Activated CD4-positive, alpha-beta T cell treated with anti-CD3 and anti-CD28 coated beads, Interleukin-2, amount 10 ng/mL, durations not matched to agents 7 days and 5 days (primary cell): ENCODE data around the gene LPIN1. TPM values are rescaled to one million over a fixed set of nuclear protein-coding genes. Genes with fewer than 3 reads are reported as not detected.
"Not testable (repeated sequence)": the region's sequence is repeated elsewhere in the genome, so short reads cannot be mapped to it uniquely, and the experiment has no call there.

ENCODE experiments used
- CTCF ChIA-PET: fragments of 350-600 bp; sonication (Branson Sonifier 250); formaldehyde crosslinking; loops from one replicate; lab custom pipeline; 2021; ENCODE audit warnings: antibody characterized with exemption; lab: Charles Lee
- POLR2A ChIA-PET: fragments of 350-600 bp; sonication (Branson Sonifier 250); formaldehyde crosslinking; loops from one replicate; lab custom pipeline; 2021; ENCODE audit warnings: antibody characterized with exemption; lab: Charles Lee
- DNase-seq: peaks from one replicate; pipeline ENCODE4 v3.0.0-alpha.2; 2020
- H3K27ac Mint-ChIP-seq: one replicate; pipeline ENCODE4 v1.8.0; 2021; ENCODE audit warnings: mild to moderate bottlenecking, moderate library complexity, mixed read lengths
- H3K27me3 Mint-ChIP-seq: one replicate; pipeline ENCODE4 v1.8.0; 2021; ENCODE audit warnings: mixed read lengths
- H3K36me3 Mint-ChIP-seq: one replicate; pipeline ENCODE4 v1.8.0; 2021; ENCODE audit warnings: low read depth, mixed read lengths
- H3K4me1 Mint-ChIP-seq: one replicate; pipeline ENCODE4 v1.8.0; 2021; ENCODE audit warnings: mixed read lengths
- H3K4me3 Mint-ChIP-seq: one replicate; pipeline ENCODE4 v1.8.0; 2021; ENCODE audit warnings: mild to moderate bottlenecking, moderate library complexity, mixed read lengths
- H3K9me3 Mint-ChIP-seq: one replicate; pipeline ENCODE4 v1.8.0; 2021; ENCODE audit warnings: mixed read lengths
- total RNA-seq, 2 experiments: library from RNA; stranded (reverse); gene quantifications; one replicate each; pipeline ENCODE4 v1.2.3, GENCODE V29; 2021

Gene LPIN1
- total RNA-seq, 2 experiments from 2014 or later, result 58.9 to 62.2 TPM

DNA sequence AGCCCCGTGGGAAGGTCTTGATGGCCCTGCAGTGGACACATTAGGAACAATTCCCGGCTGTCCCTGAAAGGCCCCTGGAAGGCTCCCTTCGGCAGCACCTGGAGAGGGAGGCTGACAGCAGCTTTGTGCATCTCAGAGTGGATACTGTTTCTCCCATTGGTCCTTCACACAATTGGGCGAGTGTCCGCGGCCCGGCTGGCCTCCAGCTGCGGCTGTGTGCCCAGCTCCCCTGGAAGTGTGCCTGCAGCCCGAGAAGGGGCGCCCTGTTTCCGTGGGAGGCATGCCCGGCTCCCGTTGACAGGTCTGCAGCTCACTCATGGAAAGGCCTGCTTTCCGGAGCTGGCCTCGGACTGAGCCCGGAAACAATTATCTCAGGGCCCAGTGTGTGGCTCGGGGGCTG, 103.7 kb downstream of the LPIN1 start:
- H3K9me3 Mint-ChIP-seq, result peaks cover 13% of the 10 kb centered on the region
- ChIA-PET POLR2A (interaction anchor here (0.7 kb wide), 1 partner anchor 154 kb away, joined by 3 read pairs; no protein-coding TSS in a partner anchor), CTCF (no interaction called here)
- H3K36me3 Mint-ChIP-seq, result no peaks in the 10 kb centered on the region
- H3K4me3 Mint-ChIP-seq, result no peak overlapping the region
- H3K27me3 Mint-ChIP-seq, result peaks cover 2% of the 10 kb centered on the region
- H3K4me1 Mint-ChIP-seq, result no peaks in the 10 kb centered on the region
- no peak for DNase-seq
- H3K27ac Mint-ChIP-seq, result no peak overlapping the region

DNA sequence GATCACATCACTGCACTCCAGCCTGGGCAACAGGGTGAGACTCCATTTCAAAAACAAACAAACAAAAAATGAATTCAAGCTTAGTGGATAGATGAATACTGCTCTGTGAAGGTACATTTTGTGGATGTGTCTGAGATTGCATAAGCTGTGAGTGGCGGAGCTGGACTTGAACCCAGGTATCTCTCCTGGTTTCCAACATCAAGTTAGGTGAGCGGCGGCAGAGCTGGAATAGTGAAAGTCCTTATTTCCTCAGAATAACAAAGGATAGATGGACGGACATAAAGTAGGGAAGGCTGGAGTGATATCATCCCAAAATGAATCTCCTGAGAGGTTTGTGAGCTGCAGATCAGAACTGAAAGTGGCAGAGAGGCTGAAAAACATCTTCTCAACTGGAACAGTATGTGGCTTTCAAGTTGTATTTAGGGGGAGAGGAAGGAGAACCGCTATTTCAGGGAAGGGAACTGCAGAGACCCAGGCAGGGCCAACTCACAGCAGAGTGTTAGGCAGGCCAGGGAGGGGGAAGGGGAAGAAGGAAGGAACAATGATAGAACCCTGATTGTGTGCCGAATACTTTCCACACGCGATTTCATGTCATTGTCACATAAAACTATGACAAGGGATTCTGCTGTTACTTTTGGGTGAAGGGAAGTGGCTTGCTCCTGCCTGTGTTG, 106.2 kb downstream of the LPIN1 start:
- Mint-ChIP-seq H3K4me3 (no peak overlapping the region), H3K36me3 (peaks cover 3% of the 10 kb centered on the region), H3K27me3 (peaks cover under 1% of the 10 kb centered on the region), H3K27ac (no peak overlapping the region), H3K9me3 (peaks cover 11% of the 10 kb centered on the region), H3K4me1 (no peaks in the 10 kb centered on the region)
- ChIA-PET POLR2A (no interaction called here), CTCF (interaction anchor here (0.6 kb wide), 1 partner anchor 1148 kb away, joined by 4 read pairs; no protein-coding TSS in a partner anchor)
- DNase-seq, result no peak

- H3K9me3 Mint-ChIP-seq, result peaks cover 10% of the 10 kb centered on the region
- H3K4me3 Mint-ChIP-seq, result no peak overlapping the region
- peaks cover 3% of the 10 kb centered on the region for H3K36me3 Mint-ChIP-seq
- CTCF ChIA-PET, result no interaction called here
- no peak overlapping the region for H3K27ac Mint-ChIP-seq
- POLR2A ChIA-PET, result no interaction called here
- no peak for DNase-seq
- H3K27me3 Mint-ChIP-seq, result no peaks in the 10 kb centered on the region
- no peaks in the 10 kb centered on the region for H3K4me1 Mint-ChIP-seq
These were observed 106.8 kb downstream of the LPIN1 start for GRCh38 chr2:11853197-11853588.

GRCh38 chr2:11855064-11855760, 108.8 kb downstream of the LPIN1 start:
- POLR2A ChIA-PET, result no interaction called here
- peaks cover 3% of the 10 kb centered on the region for H3K36me3 Mint-ChIP-seq
- H3K4me3 Mint-ChIP-seq, result no peak overlapping the region
- H3K4me1 Mint-ChIP-seq, result no peaks in the 10 kb centered on the region
- peaks cover 15% of the 10 kb centered on the region for H3K9me3 Mint-ChIP-seq
- no peak overlapping the region for H3K27ac Mint-ChIP-seq
- no peaks in the 10 kb centered on the region for H3K27me3 Mint-ChIP-seq
- CTCF ChIA-PET, result interaction anchor here (1.0 kb wide), 1 partner anchor 22 kb away, joined by 3 read pairs; no protein-coding TSS in a partner anchor
- DNase-seq, result no peak

DNA sequence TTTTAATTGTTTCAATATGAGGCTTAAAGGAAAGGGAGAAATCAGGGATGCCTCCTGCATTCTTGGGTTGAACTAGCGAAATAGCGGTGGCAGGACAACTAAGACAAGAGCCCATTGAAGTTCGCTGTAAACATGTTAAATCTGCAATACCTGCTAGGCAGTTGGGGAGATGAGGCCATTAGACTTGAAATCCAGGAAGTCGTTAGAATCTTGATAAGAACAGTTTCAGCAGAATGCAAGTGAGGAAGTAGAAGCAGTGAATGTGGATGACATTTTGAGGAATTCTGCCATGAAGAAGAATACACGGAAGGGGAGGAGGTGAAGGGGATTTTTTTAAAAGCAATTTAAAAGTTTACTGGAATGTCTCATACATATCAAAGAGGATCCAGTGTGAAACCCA, 109.7 kb downstream of the LPIN1 start:
- Mint-ChIP-seq H3K27me3 (no peaks in the 10 kb centered on the region), H3K36me3 (peaks cover 3% of the 10 kb centered on the region), H3K4me1 (no peaks in the 10 kb centered on the region), H3K9me3 (peaks cover 15% of the 10 kb centered on the region), H3K27ac (no peak overlapping the region), H3K4me3 (no peak overlapping the region)
- DNase-seq, result no peak
- ChIA-PET CTCF (interaction anchor here (0.6 to 1.0 kb wide), 2 partner anchors 23 to 983 kb away, joined by 3 read pairs; no protein-coding TSS in a partner anchor), POLR2A (no interaction called here)

GRCh38 chr2:11858883-11859282, 112.5 kb downstream of the LPIN1 start:
- Mint-ChIP-seq H3K9me3 (peaks cover 15% of the 10 kb centered on the region), H3K27ac (no peak overlapping the region), H3K4me3 (no peak overlapping the region), H3K36me3 (peaks cover 3% of the 10 kb centered on the region), H3K4me1 (peaks cover 13% of the 10 kb centered on the region), H3K27me3 (peaks cover 12% of the 10 kb centered on the region)
- POLR2A ChIA-PET, result no interaction called here
- DNase-seq, result no peak
- CTCF ChIA-PET, result no interaction called here

DNA sequence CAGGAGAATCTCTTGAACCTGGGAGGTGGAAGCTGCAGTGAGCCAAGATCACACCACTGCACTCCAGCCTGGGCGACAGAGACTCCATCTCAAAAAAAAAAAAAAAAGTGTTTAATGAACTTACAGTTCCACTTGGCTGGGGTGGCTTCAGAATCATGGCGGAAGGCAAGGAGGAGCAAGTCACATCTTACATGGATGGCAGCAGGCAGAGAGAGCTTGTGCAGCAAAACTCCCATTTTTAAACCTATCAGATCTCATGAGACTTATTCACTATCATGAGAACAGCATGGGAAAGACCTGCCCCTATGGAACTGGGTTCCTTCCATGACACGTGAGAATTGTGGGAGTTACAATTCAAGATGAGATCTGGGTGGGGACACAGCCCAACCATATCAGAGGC, 113.5 kb downstream of the LPIN1 start:
- H3K4me3 Mint-ChIP-seq, CTCF ChIA-PET, DNase-seq, H3K27ac Mint-ChIP-seq, H3K36me3 Mint-ChIP-seq, POLR2A ChIA-PET: not testable (repeated sequence)
- Mint-ChIP-seq H3K27me3 (peaks cover 12% of the 10 kb centered on the region), H3K4me1 (peaks cover 20% of the 10 kb centered on the region), H3K9me3 (peaks cover 15% of the 10 kb centered on the region)

- Mint-ChIP-seq H3K36me3 (peaks cover 3% of the 10 kb centered on the region), H3K27ac (no peak overlapping the region), H3K4me1 (peaks cover 20% of the 10 kb centered on the region), H3K9me3 (peaks cover 15% of the 10 kb centered on the region), H3K27me3 (peaks cover 12% of the 10 kb centered on the region), H3K4me3 (no peak overlapping the region)
- ChIA-PET CTCF (no interaction called here), POLR2A (no interaction called here)
- no peak for DNase-seq
These were observed 114.6 kb downstream of the LPIN1 start for GRCh38 chr2:11861044-11861443.

GRCh38 chr2:11862049-11862448, 115.6 kb downstream of the LPIN1 start:
- no peak overlapping the region for H3K27ac Mint-ChIP-seq
- ChIA-PET CTCF (interaction anchor here (1.1 kb wide), 1 partner anchor 29 kb away, joined by 3 read pairs; no protein-coding TSS in a partner anchor), POLR2A (no interaction called here)
- H3K36me3 Mint-ChIP-seq, result peaks cover 3% of the 10 kb centered on the region
- DNase-seq, result no peak
- peaks cover 15% of the 10 kb centered on the region for H3K9me3 Mint-ChIP-seq
- H3K4me1 Mint-ChIP-seq, result peaks cover 20% of the 10 kb centered on the region
- no peak overlapping the region for H3K4me3 Mint-ChIP-seq
- H3K27me3 Mint-ChIP-seq, result peaks cover 12% of the 10 kb centered on the region

- ChIA-PET POLR2A (no interaction called here), CTCF (interaction anchor here (0.6 to 1.2 kb wide), 5 partner anchors 12 to 1088 kb away, joined by 3 to 6 read pairs (median 3); partner anchors contain the start of gene TRIB2)
- Mint-ChIP-seq H3K36me3 (no peaks in the 10 kb centered on the region), H3K4me1 (peaks cover 20% of the 10 kb centered on the region), H3K9me3 (peaks cover 8% of the 10 kb centered on the region), H3K27me3 (peaks cover 12% of the 10 kb centered on the region), H3K27ac (no peak overlapping the region), H3K4me3 (no peak overlapping the region)
- no peak for DNase-seq
These were observed 116.7 kb downstream of the LPIN1 start for GRCh38 chr2:11863103-11863502.

DNA sequence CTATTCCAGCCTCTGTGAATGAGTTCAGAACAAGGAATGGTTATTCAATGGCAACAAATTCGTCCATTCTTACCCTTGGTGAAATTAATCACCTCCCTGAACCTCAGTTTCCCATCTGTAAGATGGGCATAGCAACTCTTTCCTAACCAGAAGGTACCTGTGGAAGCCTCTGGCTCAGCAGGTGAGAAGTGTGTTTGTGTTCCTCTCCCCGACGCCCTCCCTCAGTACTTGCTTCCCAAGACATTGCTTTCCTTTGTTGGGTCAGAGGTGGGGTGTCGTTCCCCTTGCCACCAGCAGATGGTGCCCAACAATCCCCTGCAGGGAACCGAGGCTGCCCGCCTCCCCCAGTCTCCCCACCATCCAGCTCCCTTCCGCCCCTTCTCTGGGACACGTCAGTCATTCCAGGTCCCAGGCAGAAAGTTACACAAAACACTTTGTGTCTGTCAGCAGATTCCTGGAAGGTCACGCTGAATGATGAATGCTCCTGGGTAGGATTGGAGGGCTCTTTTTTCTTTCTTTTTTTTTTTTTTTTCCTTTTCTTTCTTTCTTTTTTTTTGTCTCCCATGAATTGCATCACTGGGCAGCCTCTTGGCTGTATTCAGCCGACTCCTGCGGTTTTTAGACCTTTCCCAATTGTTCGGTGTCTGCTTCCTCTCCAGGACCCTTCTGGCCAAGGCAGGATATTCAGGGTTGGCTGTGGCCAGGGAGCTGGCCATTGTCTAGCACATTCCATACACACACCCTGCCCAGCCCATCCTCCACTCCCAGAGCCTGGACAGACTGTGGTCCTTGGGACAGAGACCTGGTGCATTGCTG, 117.3 kb downstream of the LPIN1 start:
- DNase-seq, result peak; percentile 66
- H3K36me3 Mint-ChIP-seq, result no peaks in the 10 kb centered on the region
- peaks cover 20% of the 10 kb centered on the region for H3K4me1 Mint-ChIP-seq
- peaks cover 7% of the 10 kb centered on the region for H3K9me3 Mint-ChIP-seq
- H3K4me3 Mint-ChIP-seq, result no peak overlapping the region
- ChIA-PET POLR2A (no interaction called here), CTCF (interaction anchor here (0.6 to 1.2 kb wide), 6 partner anchors 12 to 1087 kb away, joined by 3 to 6 read pairs (median 3); partner anchors contain the start of gene TRIB2)
- H3K27me3 Mint-ChIP-seq, result peaks cover 12% of the 10 kb centered on the region
- no peak overlapping the region for H3K27ac Mint-ChIP-seq

GRCh38 chr2:11864724-11865123, 118.3 kb downstream of the LPIN1 start:
- no peak for DNase-seq
- no peaks in the 10 kb centered on the region for H3K36me3 Mint-ChIP-seq
- no peak overlapping the region for H3K4me3 Mint-ChIP-seq
- peaks cover 12% of the 10 kb centered on the region for H3K27me3 Mint-ChIP-seq
- peaks cover 20% of the 10 kb centered on the region for H3K4me1 Mint-ChIP-seq
- no peak overlapping the region for H3K27ac Mint-ChIP-seq
- ChIA-PET CTCF (interaction anchor here (0.9 kb wide), 1 partner anchor 465 kb away, joined by 3 read pairs; no protein-coding TSS in a partner anchor), POLR2A (no interaction called here)
- H3K9me3 Mint-ChIP-seq, result no peaks in the 10 kb centered on the region
